HG02938 (cell line): ENCODE results near the gene ATXN7L2.

Source experiments
- ATAC-seq: cut with Tn5 transposase; IDR thresholded peaks from one replicate; pipeline ENCODE4 v1.9.1; 2021; ENCODE audit warnings: mild to moderate bottlenecking, moderate library complexity; ENCODE audit not compliant: unreplicated experiment

Gene ATXN7L2

DNA sequence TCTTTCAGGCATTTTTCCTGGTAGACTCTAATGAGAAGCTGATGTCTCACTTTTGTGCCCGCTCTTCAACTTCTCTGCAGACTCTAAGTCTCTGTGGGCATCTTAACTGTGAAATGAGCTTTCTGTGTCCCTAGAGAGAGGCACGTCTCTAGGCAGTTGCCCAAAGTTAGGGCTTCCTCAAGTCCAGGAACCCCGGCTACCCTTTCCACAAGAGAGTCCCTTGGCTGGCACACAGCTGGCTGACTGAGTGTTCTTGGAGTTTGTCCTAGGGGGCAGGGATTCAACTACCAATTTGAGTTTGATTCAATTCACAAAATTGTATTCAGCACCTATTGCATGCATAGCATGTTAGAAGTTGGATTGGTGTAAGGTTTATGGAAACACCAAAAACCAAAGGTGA is 57.4 kb downstream of the ATXN7L2 start:
- no peak for ATAC-seq
